SW480 (cell line): ENCODE data around the gene NR2F1.
A peak's percentile ranks its signal among the peaks of the same experiment; 100 is the strongest.

ENCODE experiments used
- DNase-seq: peaks from one replicate; pipeline ENCODE4 v3.0.0-alpha.2; 2016; ENCODE audit warnings: low spot score

Gene NR2F1

GRCh38 chr5:93591323-93591945, 8.4 kb downstream of the NR2F1 start:
- DNase-seq: no peak

DNA sequence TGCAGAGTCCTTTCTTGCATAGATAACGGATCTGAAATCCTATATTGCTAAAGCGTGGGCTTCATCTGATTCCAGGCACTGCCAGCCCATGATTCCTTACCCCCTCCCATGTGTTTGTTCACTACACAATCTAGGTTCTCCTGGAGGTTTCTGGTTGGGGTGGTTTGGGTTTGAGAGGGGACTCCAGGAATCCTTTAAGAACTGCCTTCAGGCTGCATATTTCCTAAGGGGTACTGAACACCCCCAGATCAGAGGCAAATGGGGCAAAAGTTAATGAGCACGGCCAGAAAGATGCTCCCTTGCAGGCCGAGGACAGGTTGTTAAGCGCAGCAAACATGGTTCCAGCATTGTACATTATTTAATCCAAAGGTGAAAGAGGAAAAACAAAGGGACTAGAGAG, 9.9 kb downstream of the NR2F1 start:
- no peak for DNase-seq

GRCh38 chr5:93593476-93594131, 10.6 kb downstream of the NR2F1 start:
- no peak for DNase-seq

- no peak for DNase-seq
Observed at GRCh38 chr5:93594591-93595419, 11.8 kb downstream of the NR2F1 start.

DNA sequence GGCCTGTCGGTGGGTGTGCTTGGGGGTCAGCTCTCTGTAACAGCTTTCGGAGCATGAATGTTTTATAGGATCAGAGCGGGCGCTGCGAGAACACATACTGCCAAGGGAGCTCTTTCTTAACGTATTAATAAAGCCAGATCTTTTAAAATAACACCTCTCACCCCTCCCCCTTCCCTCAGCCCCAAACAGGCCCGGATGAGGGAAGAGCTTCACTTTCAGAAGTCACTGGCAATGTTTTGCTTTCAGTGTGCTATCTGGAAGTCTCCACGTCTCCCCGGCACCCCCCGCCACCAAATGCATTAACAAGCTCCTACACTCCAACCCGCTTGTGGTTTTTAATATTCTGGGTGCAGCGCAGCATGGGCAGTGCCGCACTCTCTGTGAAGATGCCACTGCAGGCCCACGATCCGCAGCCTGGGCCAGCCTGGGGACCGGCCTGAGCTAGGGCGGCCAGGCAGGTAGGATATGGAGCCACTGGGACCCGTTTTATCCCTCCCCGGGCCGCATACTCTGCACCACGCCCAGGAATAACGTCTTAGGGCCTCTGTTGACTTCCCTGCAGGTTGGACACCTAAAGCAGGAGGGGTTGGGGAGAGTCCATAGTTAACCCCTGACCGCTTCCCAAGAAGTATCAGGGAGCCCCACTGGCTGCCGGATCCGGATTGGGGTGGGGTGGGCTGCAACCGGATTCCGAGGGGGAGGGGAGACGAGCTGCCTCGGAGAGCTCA, 12.6 kb downstream of the NR2F1 start:
- no peak for DNase-seq

DNA sequence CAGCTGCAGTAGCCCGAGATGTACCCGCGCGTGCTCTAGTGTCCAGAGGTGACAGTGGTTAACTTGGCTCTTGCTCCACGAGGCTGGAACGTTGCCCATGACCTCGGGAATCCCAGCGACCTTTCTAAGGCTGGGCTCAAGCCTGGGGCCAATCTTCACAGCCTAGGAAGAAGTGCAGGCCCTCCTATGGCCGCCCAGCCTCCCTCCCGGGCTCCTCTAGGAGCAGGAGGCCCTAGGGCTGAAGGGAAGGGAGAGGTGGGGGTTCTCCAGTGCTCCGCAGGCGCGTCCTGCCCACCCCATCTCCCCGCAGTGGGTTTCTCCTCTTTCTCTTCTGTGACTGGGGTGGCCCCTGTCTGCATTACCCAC, 13.3 kb downstream of the NR2F1 start:
- no peak for DNase-seq

DNA sequence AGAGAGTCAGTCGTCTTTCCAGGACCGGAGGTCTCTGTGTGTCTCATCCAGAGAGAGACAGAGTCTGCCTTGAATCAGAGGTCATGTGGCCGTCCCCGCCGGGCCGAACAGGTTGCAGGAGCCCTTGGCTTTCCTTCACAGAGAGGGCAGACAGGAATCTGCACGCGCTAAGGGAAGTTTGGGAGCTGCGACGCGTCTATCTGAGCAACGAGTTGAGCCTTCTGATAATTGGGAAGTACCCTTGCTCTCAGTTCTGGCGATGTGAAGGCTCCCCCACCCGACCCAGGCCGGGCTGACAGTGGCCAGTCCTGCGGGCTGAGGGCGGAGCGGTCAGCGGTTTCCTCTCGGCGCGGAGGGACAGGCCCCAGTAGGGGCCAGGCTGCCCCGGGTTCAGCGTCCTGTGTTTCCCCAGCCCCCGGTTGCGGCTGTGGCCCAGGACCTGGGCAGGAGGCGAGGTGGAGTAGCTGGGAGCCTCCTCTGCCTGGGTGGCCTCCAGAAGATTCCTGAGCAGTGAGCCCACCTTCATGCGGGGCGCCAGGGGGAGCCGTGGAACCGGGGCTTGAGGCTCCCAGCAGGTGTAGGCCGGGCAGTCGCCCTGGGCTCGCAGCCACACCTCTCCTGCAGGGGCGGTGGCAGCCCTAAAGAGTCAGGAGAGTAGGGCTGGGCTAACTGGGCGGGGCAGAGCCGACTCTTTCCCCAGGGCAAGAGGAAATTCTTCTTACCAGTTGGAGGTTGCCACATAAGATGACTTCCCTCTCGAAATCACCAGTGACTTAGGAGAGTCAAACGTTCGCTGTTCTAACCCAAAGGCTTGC, 13.9 kb downstream of the NR2F1 start:
- peak; percentile 38 for DNase-seq

- DNase-seq: no peak
Observed at GRCh38 chr5:93598091-93599000, 15.3 kb downstream of the NR2F1 start.

DNA sequence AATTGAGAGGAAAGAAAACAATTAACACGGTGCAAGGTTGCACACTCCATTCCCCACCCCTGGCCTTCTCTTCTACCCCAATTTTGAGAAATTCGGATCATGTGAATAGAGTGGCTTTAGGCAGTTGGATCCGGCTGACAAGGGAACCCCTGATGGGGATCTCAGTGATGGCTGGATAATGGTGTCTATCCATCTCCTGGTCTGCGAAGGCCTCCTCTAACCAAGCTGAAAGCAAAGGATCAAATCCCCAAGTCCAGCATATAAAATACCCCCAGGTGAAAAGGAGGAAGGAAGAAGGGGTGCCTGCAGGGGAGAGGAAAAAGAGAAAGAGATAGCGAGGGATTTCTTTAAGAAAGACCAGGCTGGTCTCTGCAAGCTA, 16.0 kb downstream of the NR2F1 start:
- DNase-seq: no peak

- DNase-seq: no peak
Observed at GRCh38 chr5:93599399-93600120, 16.5 kb downstream of the NR2F1 start.

DNA sequence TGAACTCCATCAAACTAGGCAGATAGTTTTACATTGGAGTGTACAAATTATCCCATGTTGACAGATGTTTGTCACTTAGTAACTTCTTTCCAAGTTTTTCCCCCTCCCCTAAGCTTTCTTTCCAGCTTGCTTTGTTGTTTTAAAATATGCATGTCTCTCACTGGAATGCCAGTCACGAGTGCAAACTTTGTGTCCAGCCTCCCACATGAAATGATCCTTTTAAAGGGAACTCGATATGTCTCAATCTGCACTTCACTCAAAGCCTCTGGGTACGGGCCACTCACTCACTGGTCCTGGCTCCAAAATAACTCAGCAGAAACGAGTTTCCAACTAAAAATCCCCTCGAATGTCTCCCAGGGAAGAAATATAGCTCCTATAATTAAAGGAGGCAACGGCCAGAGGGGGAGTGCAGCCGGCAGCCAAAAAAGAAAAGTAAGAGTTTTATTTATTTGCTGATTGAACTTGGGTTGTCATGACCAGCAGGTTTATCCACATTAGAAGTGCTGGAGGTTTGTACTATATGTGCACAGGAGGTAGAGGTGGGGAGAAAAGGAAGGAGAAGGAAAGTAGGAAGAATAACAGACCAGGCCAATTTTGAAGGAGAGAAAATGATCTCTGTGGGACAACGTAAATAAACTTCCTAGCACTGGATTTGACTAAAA, 17.5 kb downstream of the NR2F1 start:
- DNase-seq: no peak

GRCh38 chr5:93601071-93601801, 18.2 kb downstream of the NR2F1 start:
- no peak for DNase-seq

GRCh38 chr5:93601802-93602155, 18.8 kb downstream of the NR2F1 start:
- DNase-seq: no peak

DNA sequence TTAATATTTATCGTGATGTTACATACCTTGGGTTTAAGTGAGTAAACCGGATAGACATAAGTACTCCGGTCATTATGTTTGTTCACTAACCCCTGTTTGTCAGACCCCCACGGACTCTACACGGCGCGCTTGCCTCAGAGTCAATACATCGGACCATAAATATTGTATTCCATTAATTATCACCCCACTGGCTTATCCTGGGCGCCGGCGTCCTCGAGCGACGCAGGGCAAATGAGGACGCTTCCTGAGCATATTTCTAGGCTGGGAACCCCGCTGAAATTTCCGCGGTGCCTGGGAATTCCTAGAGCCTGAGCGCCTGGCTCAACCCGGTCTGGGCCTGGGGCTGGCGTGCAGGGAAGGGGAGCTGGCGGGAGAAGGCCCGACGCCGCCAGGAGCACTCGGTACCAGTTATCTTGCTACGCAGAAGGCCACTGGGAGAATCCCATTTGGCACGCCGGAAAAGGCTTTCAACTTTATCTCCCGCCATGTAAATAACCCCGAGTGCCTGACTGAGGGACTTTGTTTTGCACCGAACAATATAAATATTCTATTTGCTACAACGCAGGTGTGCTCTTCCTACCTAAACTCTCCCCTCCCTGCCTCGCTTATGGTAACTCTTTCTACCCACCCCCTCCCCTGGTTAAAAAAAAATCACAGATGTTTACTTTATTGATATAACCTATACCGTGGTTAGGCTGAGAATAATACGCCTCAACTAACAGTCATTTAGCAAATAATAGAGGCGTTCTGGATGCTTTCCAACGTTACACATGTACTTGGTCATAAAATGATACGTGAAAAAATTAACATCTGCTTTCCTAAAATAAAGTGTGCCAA, 19.4 kb downstream of the NR2F1 start:
- DNase-seq: no peak

DNA sequence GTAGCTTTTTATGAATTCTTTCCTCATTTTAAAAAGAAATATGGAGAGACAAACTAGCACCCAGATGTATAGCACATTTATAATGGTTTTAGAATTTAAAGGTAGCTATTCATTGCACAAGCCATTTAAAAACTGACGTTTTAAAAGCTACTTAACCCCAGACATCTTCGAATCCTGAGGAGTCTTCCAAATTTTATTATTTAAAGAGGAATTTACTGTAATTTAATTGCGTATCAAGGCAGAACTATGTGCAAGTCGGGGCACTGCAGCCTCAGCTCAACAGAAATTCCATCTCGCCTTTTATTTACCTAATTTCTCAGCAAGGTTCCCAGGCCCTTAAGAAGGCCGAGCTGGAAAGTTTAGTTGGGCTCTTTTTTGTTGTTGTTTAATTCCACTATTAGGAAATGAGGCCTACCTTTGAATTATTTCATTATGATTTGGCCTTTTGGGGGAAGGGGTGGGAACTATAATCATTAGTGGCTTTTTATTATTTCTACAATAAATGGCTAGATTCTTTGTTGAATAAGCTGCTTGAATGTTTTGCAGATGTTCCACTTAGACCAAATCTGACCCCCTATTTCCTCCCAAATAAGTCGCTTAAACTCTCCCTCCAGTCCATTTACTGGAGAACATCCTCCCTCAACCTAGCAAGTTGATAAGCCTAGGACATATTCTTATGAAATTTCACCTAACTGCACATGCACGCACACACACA, 20.2 kb downstream of the NR2F1 start:
- no peak for DNase-seq

GRCh38 chr5:93603793-93604643, 21.0 kb downstream of the NR2F1 start:
- DNase-seq: no peak
